Fibroblast of skin of left quadriceps (primary cell): Measurements from ENCODE around the gene LDB3.

ENCODE experiments used
- DNase-seq, 2 experiments: peaks; one replicate each; pipeline ENCODE4 v3.0.0-alpha.2; 2013; ENCODE audit warnings: low read depth in 2 of 2

The LDB3 gene

DNA sequence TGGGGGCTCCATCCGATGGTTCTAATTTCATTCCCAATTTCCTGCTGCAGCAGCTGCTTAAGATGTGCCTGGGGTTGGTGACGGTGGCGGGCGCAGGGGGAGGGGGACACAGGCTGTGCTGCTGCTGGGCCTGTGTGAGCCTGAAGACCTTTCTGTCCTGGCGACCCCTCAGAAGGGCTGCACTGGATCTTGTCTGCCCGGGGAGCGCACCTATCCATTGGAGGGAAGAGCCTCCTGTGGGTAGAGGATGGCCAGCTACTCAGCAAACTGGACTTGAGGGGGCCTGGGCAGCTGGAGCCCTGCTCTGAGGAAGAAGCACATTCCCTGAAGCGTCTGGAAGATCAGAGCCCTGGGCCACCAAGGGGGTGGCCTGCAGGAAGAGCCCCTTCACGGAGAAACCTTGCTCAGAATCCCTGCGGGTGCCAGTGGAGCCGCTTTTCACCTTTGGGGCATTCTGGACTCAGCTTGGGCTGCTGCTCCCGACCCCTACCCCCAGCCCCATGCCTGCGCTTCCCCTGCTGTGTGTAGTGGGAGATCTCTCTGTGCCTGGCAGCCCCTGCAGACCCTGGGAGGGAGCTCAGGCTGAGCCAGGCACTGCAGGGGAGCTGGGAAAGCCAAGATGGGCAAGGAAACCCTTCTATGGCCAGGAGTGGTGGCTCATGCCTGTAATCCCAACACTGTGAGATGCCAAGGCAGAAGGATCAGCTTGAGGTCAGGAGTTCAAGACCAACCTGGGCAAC lies 17.8 kb downstream of the LDB3 start:
- DNase-seq: no peak

- DNase-seq: no peak
Measured at GRCh38 chr10:86686972-86687371, 18.7 kb downstream of the LDB3 start.

DNA sequence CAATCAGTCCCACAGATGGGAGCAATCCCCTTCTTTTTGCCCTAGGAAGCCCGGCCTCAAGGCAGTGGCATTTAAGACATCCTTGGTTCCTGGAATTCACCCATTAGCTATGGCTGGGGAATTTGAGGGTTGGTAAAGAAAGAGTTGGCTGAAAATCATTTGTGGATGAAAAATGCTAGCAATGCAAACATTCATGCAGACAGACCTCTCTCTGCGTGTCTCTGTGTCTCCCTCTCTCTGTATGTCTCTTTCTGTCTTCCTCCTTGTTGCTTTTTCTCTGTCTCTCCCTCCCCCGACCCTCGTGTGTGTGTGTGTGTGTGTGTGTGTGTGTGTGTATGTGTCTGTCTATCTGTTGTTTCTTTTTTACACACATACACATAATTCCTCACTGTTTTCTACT lies 19.4 kb downstream of the LDB3 start:
- DNase-seq: peak; percentile 76 to 81

- DNase-seq: peak; percentile 28 to 37
Measured at GRCh38 chr10:86688398-86688921, 20.1 kb downstream of the LDB3 start.

GRCh38 chr10:86689146-86689545 lies 20.8 kb downstream of the LDB3 start:
- DNase-seq: no peak

DNA sequence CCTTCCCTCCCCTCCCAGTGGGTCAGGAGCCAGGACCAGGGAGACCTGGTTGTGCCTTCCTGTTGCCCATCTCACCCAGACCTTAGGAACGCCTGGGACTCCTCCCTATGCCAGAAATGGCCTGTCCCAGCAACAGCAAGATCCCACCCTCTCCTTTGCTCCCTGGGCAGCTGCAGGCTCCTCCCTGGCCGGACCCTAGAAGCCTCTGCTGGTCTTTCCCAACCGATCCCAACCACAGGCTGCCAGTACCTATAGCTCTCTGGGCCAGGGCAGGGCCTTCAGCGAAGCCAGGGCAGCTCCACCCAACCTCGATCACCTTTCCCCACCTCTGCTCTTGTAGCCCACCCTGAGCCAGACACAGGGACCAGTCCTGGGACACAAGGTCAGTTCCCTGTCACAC lies 21.9 kb downstream of the LDB3 start:
- DNase-seq: no peak

DNA sequence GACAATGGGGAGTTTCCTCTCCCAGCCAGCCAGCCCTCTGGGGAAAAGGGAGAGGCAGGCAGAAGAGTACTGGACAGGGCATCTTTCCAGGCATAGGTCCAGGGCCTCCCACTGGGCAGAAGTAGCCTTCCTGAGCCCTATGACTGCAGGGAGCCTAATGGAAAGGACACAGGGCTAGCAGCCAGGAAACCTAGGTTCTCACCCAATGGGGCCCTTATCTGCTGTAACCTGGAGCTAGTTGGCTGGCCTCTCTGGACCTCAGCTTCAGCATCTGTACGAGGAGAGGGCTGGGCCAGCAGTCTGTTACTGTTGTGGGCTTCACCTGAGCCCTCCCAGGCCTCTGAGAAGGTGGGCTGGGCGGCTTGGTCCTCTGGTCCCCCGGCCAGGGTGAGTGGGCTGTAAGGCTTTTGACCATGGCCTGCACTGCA lies 22.4 kb downstream of the LDB3 start:
- no peak for DNase-seq

- DNase-seq: no peak
Measured at GRCh38 chr10:86691333-86692022, 23.2 kb downstream of the LDB3 start.

DNA sequence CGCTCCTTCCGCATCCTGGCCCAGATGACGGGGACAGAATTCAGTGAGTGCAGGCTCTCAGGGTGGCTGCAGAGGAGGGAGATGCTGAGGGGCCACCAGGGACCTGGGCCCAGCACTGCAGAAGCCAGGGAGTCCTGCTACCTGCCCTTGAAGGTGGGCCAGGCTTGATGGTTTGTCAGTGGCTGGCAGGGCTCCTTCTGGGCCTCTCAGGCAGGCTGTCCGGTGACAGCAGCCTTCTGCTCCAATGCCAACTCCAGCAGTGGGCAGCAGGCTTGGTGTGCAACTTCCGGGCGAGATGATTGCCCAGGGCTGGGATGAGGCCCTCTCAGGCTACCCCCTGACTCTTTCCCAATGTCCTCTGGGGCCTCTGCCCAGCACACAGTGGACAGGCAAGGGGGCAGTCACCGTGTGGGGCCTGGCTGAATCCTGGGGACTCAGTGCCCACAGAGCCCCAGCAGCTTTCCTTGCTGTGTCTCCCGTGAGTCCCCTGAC lies 23.8 kb downstream of the LDB3 start:
- no peak for DNase-seq

DNA sequence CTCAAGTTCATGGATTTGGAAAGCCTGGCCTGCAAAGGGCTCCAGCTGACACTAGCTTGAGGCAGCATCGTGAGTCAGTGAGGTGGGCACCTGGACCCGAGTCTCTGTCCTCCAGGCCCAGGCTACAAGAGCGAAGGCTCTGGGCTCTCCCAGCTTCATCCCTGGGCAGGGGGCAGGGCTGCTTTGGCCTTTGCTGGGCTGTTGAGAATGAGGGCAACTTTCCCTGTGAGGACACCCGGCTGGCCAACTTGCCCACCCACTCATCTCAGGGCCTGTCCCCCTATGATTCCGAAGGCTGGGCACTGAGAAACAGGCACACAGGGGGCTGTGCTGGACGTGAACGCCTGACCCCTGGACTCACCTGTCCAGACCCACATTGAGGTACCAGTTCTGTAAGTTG lies 24.4 kb downstream of the LDB3 start:
- DNase-seq: no peak

DNA sequence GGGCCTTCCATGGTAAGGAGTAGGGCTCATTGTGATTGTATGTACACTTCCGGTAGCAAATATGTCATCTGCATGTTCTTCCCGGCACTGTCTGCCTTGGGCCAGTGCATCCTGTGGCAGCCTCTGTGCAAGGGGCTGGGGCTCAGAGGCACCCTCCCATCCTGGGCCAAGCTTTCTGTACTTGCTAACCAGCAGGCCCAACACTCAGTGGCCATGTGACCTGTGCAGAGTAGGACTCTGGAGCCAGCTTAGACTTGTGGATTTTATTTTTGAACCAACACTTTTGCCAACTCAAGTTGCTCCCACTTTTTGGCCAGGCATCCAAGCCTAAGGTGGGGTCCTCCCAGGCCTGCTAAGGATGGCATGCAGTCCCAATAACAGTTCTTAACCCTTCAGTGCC lies 25.0 kb downstream of the LDB3 start:
- DNase-seq: no peak

DNA sequence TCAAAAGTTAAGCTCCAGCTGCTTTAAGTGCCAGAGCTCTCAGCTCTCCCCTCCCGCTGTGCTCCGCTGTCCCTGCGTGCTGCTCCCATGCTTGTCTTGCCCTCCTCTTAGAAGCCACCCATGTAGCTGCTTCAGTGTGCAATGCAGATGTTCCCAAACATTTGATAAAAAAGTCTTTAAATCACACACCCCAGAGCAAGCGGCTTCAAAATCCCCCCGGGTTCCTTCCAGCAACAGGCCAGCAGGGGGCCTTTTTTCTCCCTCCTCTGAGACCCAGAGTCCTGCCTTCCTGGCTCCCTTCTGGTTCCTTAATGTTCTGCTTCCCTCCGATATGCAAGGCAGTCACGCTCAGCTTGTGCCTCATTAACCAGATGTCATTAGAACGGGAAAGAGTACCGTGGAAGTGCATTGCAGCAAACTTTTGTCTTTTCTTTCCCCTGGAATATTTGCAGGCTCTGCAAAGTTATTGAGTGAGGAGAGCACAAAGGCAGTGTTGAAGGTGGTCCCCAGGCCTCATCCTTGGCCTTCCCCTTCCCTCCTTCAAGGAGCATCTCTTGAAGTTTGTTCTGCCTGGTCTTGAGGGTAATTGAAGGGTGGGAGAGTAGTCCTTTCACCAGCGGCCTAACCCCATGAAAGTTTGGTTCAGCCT lies 25.5 kb downstream of the LDB3 start:
- peak; percentile 36 to 41 for DNase-seq

DNA sequence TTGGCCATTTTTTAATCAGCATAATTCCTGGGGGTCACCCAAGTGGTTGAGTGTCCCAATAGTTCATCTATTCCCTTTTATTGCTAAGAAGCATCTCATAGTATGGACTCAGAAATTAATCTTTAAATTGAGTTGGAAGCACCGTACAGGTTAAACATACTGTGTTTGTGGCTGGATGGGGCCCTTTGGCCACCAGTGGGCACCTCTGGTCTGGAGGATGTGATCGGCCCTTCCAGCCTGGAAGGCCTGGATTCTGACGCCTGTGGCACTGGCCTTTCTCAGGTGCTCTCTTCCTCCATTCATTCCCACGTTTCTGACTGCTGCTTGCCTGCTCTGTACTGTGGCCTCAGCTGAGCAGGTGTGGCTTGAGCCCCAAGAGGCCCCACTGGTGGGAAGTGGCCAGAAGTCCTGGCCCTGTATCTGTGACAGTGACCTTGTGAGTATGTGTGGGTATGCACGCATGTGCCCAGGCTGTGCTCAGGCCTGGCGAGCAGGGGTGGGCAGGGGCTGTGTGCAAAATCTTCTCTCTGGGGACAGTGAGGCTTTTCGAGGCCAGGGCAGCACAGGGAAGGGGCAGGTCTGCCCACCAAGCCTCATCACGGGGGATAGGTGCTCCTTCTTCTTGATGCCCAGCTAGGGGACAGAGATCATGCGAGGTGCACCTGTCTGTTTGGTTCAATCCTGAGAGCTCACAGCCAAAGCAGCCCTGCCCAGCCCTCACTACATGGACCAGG lies 30.1 kb downstream of the LDB3 start:
- DNase-seq: no peak

- no peak for DNase-seq
Measured at GRCh38 chr10:86699125-86699524, 30.8 kb downstream of the LDB3 start.

DNA sequence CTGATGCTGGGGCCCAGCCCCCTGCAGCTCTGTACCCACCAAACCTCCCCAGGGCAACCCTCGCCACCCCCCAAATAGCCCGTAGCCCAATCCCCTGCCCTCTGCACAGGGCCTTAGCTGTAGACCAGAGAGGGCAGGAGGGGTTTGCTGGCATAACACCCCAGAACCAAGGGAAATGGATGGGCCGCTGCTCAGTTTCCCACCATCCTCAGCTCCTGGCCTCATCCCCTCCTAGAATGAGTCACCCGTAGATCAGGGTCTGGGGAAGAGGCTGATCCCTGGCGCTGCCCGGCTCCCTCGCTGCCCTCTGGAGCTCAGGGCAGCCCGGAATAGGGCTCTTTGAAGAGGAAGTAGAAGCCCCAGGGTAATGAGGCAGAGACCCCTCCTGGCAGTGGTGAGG lies 31.2 kb downstream of the LDB3 start:
- DNase-seq: no peak

- no peak for DNase-seq
Measured at GRCh38 chr10:86699991-86700840, 31.9 kb downstream of the LDB3 start.

- no peak for DNase-seq
Measured at GRCh38 chr10:86700851-86701617, 32.7 kb downstream of the LDB3 start.

DNA sequence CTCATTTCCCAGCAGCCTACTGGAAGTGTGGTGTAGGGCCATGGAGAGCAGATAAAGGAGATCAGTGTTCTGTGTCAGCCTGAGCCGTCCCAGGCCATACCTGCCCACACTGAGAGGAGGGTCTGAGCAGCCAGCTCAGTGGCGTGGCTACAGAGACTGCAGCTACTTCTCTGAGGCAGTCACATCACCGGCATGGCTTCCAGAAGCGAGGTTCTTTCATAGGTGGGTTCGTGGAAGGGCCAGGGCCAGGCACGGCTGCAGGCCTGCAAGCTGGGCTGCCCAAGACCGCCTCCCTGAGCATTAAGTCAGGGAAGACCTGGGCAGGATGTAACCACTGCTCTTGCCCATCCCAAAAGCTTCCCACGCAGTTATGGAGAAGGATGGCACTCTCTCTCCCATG lies 34.9 kb downstream of the LDB3 start:
- no peak for DNase-seq

DNA sequence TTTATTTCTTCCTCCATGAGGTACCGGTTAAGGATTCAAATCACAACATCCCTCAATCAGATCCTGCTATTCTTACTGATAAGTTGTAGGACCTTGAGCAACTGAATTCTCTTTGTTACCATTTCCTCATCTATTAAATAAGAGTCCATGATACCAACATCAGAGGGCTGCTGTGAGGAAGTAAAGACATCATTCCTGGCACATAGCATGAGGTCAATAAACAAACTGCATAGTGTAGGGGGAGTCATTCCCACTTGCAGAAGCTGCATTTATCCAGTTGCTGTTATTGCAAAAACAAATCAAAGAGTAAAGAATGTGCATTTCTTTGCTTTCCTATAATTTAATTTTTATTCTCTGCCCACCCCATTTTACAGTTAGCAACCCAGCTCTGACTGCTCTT lies 36.8 kb downstream of the LDB3 start:
- DNase-seq: no peak

- DNase-seq: no peak
Measured at GRCh38 chr10:86705905-86706304, 37.6 kb downstream of the LDB3 start.
